Calu3 (cell line): ENCODE data around the gene EPHA1. TPM values are rescaled to one million over a fixed set of nuclear protein-coding genes. Genes with fewer than 3 reads are reported as not detected.
"Not testable (repeated sequence)": the region's sequence is repeated elsewhere in the genome, so short reads cannot be mapped to it uniquely, and the experiment has no call there.

ENCODE experiments used
- BruUV-seq: library from RNA; stranded (reverse); fragments of 400-500 nt; replicated peaks from 2 replicates; lab custom pipeline; 2021; lab: Mats Ljungman, UMichigan
- CTCF ChIA-PET: fragments of 300-600 bp; sonication (Branson Sonifier 250); formaldehyde crosslinking; loops from one replicate; lab custom pipeline; 2022; ENCODE audit warnings: antibody characterized with exemption; lab: Charles Lee
- DNase-seq: peaks from one replicate; pipeline ENCODE4 v3.0.0; 2022
- H3K27ac Mint-ChIP-seq: one replicate; pipeline ENCODE4 v1.8.0; 2022; ENCODE audit warnings: mixed read lengths; ENCODE audit not compliant: unreplicated experiment
- H3K27me3 Mint-ChIP-seq: one replicate; pipeline ENCODE4 v1.8.0; 2022; ENCODE audit warnings: mixed read lengths; ENCODE audit not compliant: unreplicated experiment
- H3K36me3 Mint-ChIP-seq: one replicate; pipeline ENCODE4 v1.8.0; 2022; ENCODE audit warnings: mild to moderate bottlenecking, moderate library complexity, mixed read lengths; ENCODE audit not compliant: insufficient read depth, unreplicated experiment
- H3K4me1 Mint-ChIP-seq: one replicate; pipeline ENCODE4 v1.8.0; 2022; ENCODE audit warnings: mild to moderate bottlenecking, low read depth, mixed read lengths; ENCODE audit not compliant: unreplicated experiment
- H3K4me3 Mint-ChIP-seq: one replicate; pipeline ENCODE4 v1.8.0; 2022; ENCODE audit warnings: mild to moderate bottlenecking, low read depth, moderate library complexity, mixed read lengths; ENCODE audit not compliant: unreplicated experiment
- H3K9me3 Mint-ChIP-seq: one replicate; pipeline ENCODE4 v1.8.0; 2022; ENCODE audit warnings: low read depth, mixed read lengths; ENCODE audit not compliant: unreplicated experiment
- CTCF ChIP-seq: fragments of 200-600 bp; IDR thresholded peaks from one replicate; pipeline ENCODE4 v1.8.0; 2022; ENCODE audit warnings: antibody characterized with exemption; ENCODE audit not compliant: unreplicated experiment
- intact Hi-C: fragments of 100-400 bp; cut with micrococcal nuclease; formaldehyde crosslinking; loops from one replicate; pipeline ENCODE4 v1.10.0; 2022; ENCODE audit not compliant: unreplicated experiment
- total RNA-seq: library from RNA; stranded (reverse); gene quantifications from 2 replicates; pipeline ENCODE4 v1.2.3, GENCODE V29; 2022

Gene EPHA1
- total RNA-seq, 1 experiment from 2014 or later = 21.6 TPM

GRCh38 chr7:143433759-143434158, 25.1 kb upstream of the EPHA1 start:
- no TSS peak for BruUV-seq
- no peak for TF ChIP-seq CTCF

GRCh38 chr7:143431109-143431508, 22.5 kb upstream of the EPHA1 start:
- no peaks in the 10 kb centered on the region for H3K27me3 Mint-ChIP-seq
- no peaks in the 10 kb centered on the region for H3K9me3 Mint-ChIP-seq
- intact Hi-C loops = no loop called here
- no peak for DNase-seq
- no TSS peak for BruUV-seq
- peaks cover 13% of the 10 kb centered on the region for H3K4me1 Mint-ChIP-seq
- TF ChIP-seq CTCF = no peak
- no peak overlapping the region for H3K27ac Mint-ChIP-seq
- no peaks in the 10 kb centered on the region for H3K36me3 Mint-ChIP-seq
- no peak overlapping the region for H3K4me3 Mint-ChIP-seq
- CTCF ChIA-PET = no interaction called here

More at GRCh38 chr7:143433759-143434158, 25.1 kb upstream of the EPHA1 start:
- H3K4me1 Mint-ChIP-seq = peaks cover 13% of the 10 kb centered on the region
- no peak overlapping the region for H3K4me3 Mint-ChIP-seq
- intact Hi-C loops = no loop called here
- CTCF ChIA-PET = no interaction called here
- H3K27me3 Mint-ChIP-seq = no peaks in the 10 kb centered on the region
- no peak for DNase-seq
- H3K27ac Mint-ChIP-seq = no peak overlapping the region
- H3K9me3 Mint-ChIP-seq = no peaks in the 10 kb centered on the region
- H3K36me3 Mint-ChIP-seq = no peaks in the 10 kb centered on the region

GRCh38 chr7:143429770-143430698, 21.4 kb upstream of the EPHA1 start:
- Mint-ChIP-seq H3K27ac (no peak overlapping the region), H3K9me3 (no peaks in the 10 kb centered on the region), H3K36me3 (no peaks in the 10 kb centered on the region), H3K4me3 (no peak overlapping the region), H3K27me3 (no peaks in the 10 kb centered on the region), H3K4me1 (peaks cover 5% of the 10 kb centered on the region)
- intact Hi-C loops = no loop called here
- no peak for TF ChIP-seq CTCF
- CTCF ChIA-PET = no interaction called here
- BruUV-seq = no TSS peak
- DNase-seq = no peak

- no peak for TF ChIP-seq CTCF
- no TSS peak for BruUV-seq
- DNase-seq = no peak
- Mint-ChIP-seq H3K36me3 (no peaks in the 10 kb centered on the region), H3K4me1 (no peaks in the 10 kb centered on the region), H3K27me3 (no peaks in the 10 kb centered on the region), H3K9me3 (no peaks in the 10 kb centered on the region), H3K4me3 (no peak overlapping the region), H3K27ac (no peak overlapping the region)
- intact Hi-C loops = no loop called here
- CTCF ChIA-PET = no interaction called here
Observed at GRCh38 chr7:143426479-143427142, 18.0 kb upstream of the EPHA1 start.

- CTCF ChIA-PET, BruUV-seq: not testable (repeated sequence)
Observed at GRCh38 chr7:143424476-143424875, 15.8 kb upstream of the EPHA1 start.

More at GRCh38 chr7:143424476-143424875, 15.8 kb upstream of the EPHA1 start:
- H3K9me3 Mint-ChIP-seq, H3K27me3 Mint-ChIP-seq, H3K27ac Mint-ChIP-seq, intact Hi-C loops, H3K4me1 Mint-ChIP-seq, DNase-seq, H3K4me3 Mint-ChIP-seq, H3K36me3 Mint-ChIP-seq: not testable (repeated sequence)
